Stimulated activated CD8-positive, alpha-beta memory T cell treated with anti-CD3 and anti-CD28 coated beads, Interleukin-15, amount 100 ng/mL, for 24 hours (primary cell): ENCODE results near the gene MAP1A.

Experiments
- DNase-seq: peaks from one replicate; pipeline ENCODE4 v3.0.0-alpha.2; 2020; ENCODE audit warnings: low read depth

MAP1A gene

GRCh38 chr15:43511012-43511885 lies 6.2 kb upstream of the MAP1A start:
- DNase-seq: no peak

GRCh38 chr15:43513550-43513949 lies 3.9 kb upstream of the MAP1A start:
- no peak for DNase-seq

- no peak for DNase-seq
These were observed 3.0 kb upstream of the MAP1A start for GRCh38 chr15:43514241-43515057.

GRCh38 chr15:43515741-43516140 lies 1.7 kb upstream of the MAP1A start:
- DNase-seq: no peak

- DNase-seq: no peak
These were observed 1.2 kb upstream of the MAP1A start for GRCh38 chr15:43516185-43516584.

GRCh38 chr15:43516801-43517353 lies 531 bp upstream of the MAP1A start:
- no peak for DNase-seq

- no peak for DNase-seq
These were observed 871 bp downstream of the MAP1A start for GRCh38 chr15:43518197-43518761.

GRCh38 chr15:43519196-43519595 lies 1.8 kb downstream of the MAP1A start:
- DNase-seq: no peak

GRCh38 chr15:43520138-43520537 lies 2.7 kb downstream of the MAP1A start:
- no peak for DNase-seq

- DNase-seq: no peak
These were observed 4.0 kb downstream of the MAP1A start for GRCh38 chr15:43521419-43521818.

GRCh38 chr15:43522247-43522646 lies 4.8 kb downstream of the MAP1A start:
- DNase-seq: no peak

- no peak for DNase-seq
These were observed 6.2 kb downstream of the MAP1A start for GRCh38 chr15:43523646-43524045.

- no peak for DNase-seq
These were observed 6.9 kb downstream of the MAP1A start for GRCh38 chr15:43524254-43524845.

- no peak for DNase-seq
These were observed 7.7 kb downstream of the MAP1A start for GRCh38 chr15:43525131-43525530.

- no peak for DNase-seq
These were observed 9.0 kb downstream of the MAP1A start for GRCh38 chr15:43526261-43526930.

- DNase-seq: no peak
These were observed 9.8 kb downstream of the MAP1A start for GRCh38 chr15:43527016-43527801.

- no peak for DNase-seq
These were observed 10.6 kb downstream of the MAP1A start for GRCh38 chr15:43527802-43528541.

GRCh38 chr15:43528542-43529007 lies 11.2 kb downstream of the MAP1A start:
- no peak for DNase-seq

- no peak for DNase-seq
These were observed 11.7 kb downstream of the MAP1A start for GRCh38 chr15:43529141-43529540.
